Fibroblast of lung (primary cell): ENCODE data around the gene EPS8L2. TPM values are rescaled to one million over a fixed set of nuclear protein-coding genes. Genes with fewer than 3 reads are reported as not detected.

Experiments
- DNase-seq, 2 donors: peaks; one replicate each; pipeline versions ENCODE4 v3.0.0 to v3.0.0-alpha.2; 2010; ENCODE audit warnings: low read depth in 2 of 2
- H2AFZ ChIP-seq: 2 replicates; pipeline ENCODE4 v1.5.1; 2012; ENCODE audit warnings: low read length, control low read depth, inconsistent platforms
- H3K27ac ChIP-seq: 2 replicates; pipeline ENCODE4 v1.5.1; 2011; ENCODE audit warnings: low read length, control low read depth; ENCODE audit not compliant: insufficient read depth
- H3K27me3 ChIP-seq: 2 replicates; pipeline ENCODE4 v1.5.1; 2011; ENCODE audit warnings: mild to moderate bottlenecking, low read length; ENCODE audit not compliant: control insufficient read depth, insufficient read depth
- H3K36me3 ChIP-seq: 2 replicates; pipeline ENCODE4 v1.5.1; 2011; ENCODE audit warnings: low read length; ENCODE audit not compliant: control insufficient read depth, insufficient read depth
- H3K4me1 ChIP-seq: 2 replicates; pipeline ENCODE4 v1.5.1; 2011; ENCODE audit warnings: low read length; ENCODE audit not compliant: control insufficient read depth, insufficient read depth; ENCODE audit errors: extremely low read depth
- H3K4me2 ChIP-seq: 2 replicates; pipeline ENCODE4 v1.5.1; 2011; ENCODE audit warnings: low read length, control low read depth; ENCODE audit not compliant: insufficient read depth; ENCODE audit errors: extremely low read depth
- H3K4me3 ChIP-seq, 4 experiments: fragments of 200-600 bp in 1 of 4; sonication (generic) in 1 of 4; replicated peaks in 1 of 4; 2 replicates each; pipeline ENCODE4 v1.5.1; 2011 to 2016; ENCODE audit warnings: low read length in 4 of 4, low read depth in 3 of 4, mild to moderate bottlenecking in 3 of 4, control low read depth in 2 of 4, inconsistent platforms in 1 of 4, mixed read lengths in 1 of 4; ENCODE audit not compliant: insufficient read depth in 1 of 4; ENCODE audit errors: control extremely low read depth in 1 of 4
- H3K79me2 ChIP-seq: 2 replicates; pipeline ENCODE4 v1.5.1; 2012; ENCODE audit warnings: mild to moderate bottlenecking, low read length, inconsistent platforms; ENCODE audit not compliant: control insufficient read depth, insufficient read depth
- H3K9ac ChIP-seq: 2 replicates; pipeline ENCODE4 v1.5.1; 2011; ENCODE audit warnings: mild to moderate bottlenecking, low read length, control low read depth; ENCODE audit not compliant: insufficient read depth
- H3K9me3 ChIP-seq: 2 replicates; pipeline ENCODE4 v1.5.1; 2012; ENCODE audit warnings: low read depth, low read length; ENCODE audit not compliant: control insufficient read depth, insufficient read depth
- H4K20me1 ChIP-seq: 2 replicates; pipeline ENCODE4 v1.5.1; 2011; ENCODE audit warnings: low read length; ENCODE audit not compliant: control insufficient read depth, insufficient read depth; ENCODE audit errors: extremely low read depth
- EZH2 ChIP-seq: IDR thresholded peaks from 2 replicates; pipeline ENCODE4 v1.5.1; 2012; ENCODE audit warnings: low read length, control low read depth, mild to moderate bottlenecking; ENCODE audit errors: missing control alignments
- polyA plus RNA-seq, 2 donors: library from polyadenylated mRNA; depleted of rRNA in 1 of 2; stranded (reverse) in 1 of 2; unstranded in 1 of 2; fragments of >200 nt; gene quantifications; 2 replicates each; pipeline ENCODE4 v1.2.1, GENCODE V29; 2011 to 2012; ENCODE audit warnings: missing spikeins in 1 of 2
- total RNA-seq: library from RNA; depleted of rRNA; stranded (reverse); fragments of >200 nt; gene quantifications from 2 replicates; pipeline ENCODE4 v1.2.1, GENCODE V29; 2014
- TF ChIP-seq, protein P1 (sequence below), 2 donors: IDR thresholded peaks in 1 of 2; conservative IDR thresholded peaks in 1 of 2; 1 replicate in 1 of 2; 2 replicates in 1 of 2; pipeline ENCODE4 v1.5.1; 2011 to 2012; ENCODE audit warnings: low read length in 2 of 2, control low read depth in 1 of 2, inconsistent platforms in 1 of 2, low read depth in 1 of 2, mild to moderate bottlenecking in 1 of 2

Gene EPS8L2
- total and polyA plus RNA-seq, 2 donors (not counting 1 experiment from before 2014, with no cell fraction given): 18.4 to 54.2 TPM

DNA sequence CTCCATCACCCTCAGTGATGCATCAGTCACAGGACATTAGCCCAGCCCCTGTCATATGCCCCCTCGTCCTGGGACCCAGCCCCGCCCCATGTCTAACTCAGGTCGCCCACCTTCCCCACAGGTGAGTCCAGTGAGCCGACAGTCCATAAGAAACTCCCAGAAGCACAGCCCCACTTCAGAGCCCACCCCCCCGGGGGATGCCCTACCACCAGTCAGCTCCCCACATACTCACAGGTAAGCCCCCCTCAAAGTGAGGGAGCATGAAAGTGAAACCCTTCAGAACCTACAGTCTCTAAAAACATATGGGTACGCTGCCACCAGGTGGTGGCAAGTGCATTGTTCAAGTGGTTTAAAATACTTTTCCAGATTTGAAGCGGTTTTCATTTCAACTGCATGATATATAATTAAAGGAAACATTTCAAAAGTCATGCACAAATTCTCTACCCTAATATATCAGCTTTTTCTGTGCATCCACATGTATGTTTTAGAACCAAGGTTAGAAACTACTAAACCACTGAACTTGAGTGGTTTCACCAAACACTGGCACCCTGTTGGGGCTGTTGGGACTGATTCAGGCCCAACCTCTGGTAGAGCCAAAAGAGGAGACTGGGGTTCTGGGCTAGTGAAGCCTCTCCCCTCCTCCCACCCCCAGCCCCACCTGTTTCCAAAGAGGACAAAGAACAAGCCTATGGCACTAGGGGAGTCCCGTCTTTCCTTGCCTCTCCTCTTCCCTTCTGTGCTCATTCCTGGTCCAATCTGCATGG is 17.3 kb downstream of the EPS8L2 start:
- H3K4me2 ChIP-seq: no peak overlapping the region
- peaks cover 10% of the 10 kb centered on the region for H3K4me1 ChIP-seq
- peaks cover 17% of the 10 kb centered on the region for H3K27me3 ChIP-seq
- H3K9ac ChIP-seq: no peak overlapping the region
- H3K4me3 ChIP-seq: no peak overlapping the region
- peak; percentile 44 to 76 for DNase-seq
- no peaks in the 10 kb centered on the region for H3K79me2 ChIP-seq
- no peak for TF ChIP-seq EZH2
- TF ChIP-seq, protein P1, sequence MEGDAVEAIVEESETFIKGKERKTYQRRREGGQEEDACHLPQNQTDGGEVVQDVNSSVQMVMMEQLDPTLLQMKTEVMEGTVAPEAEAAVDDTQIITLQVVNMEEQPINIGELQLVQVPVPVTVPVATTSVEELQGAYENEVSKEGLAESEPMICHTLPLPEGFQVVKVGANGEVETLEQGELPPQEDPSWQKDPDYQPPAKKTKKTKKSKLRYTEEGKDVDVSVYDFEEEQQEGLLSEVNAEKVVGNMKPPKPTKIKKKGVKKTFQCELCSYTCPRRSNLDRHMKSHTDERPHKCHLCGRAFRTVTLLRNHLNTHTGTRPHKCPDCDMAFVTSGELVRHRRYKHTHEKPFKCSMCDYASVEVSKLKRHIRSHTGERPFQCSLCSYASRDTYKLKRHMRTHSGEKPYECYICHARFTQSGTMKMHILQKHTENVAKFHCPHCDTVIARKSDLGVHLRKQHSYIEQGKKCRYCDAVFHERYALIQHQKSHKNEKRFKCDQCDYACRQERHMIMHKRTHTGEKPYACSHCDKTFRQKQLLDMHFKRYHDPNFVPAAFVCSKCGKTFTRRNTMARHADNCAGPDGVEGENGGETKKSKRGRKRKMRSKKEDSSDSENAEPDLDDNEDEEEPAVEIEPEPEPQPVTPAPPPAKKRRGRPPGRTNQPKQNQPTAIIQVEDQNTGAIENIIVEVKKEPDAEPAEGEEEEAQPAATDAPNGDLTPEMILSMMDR (conservative IDR thresholded peaks at IDR 0.05 in 1 of 2, IDR thresholded peaks at IDR 0.05 in 1 of 2; ENCODE audit: low read depth in 1 of 2, low read length in 2 of 2): peak; percentile 62 to 64
- no peak overlapping the region for H2AFZ ChIP-seq
- H4K20me1 ChIP-seq: no peaks in the 10 kb centered on the region
- no peak overlapping the region for H3K27ac ChIP-seq
- H3K9me3 ChIP-seq: no peaks in the 10 kb centered on the region
- peaks cover 5% of the 10 kb centered on the region for H3K36me3 ChIP-seq

DNA sequence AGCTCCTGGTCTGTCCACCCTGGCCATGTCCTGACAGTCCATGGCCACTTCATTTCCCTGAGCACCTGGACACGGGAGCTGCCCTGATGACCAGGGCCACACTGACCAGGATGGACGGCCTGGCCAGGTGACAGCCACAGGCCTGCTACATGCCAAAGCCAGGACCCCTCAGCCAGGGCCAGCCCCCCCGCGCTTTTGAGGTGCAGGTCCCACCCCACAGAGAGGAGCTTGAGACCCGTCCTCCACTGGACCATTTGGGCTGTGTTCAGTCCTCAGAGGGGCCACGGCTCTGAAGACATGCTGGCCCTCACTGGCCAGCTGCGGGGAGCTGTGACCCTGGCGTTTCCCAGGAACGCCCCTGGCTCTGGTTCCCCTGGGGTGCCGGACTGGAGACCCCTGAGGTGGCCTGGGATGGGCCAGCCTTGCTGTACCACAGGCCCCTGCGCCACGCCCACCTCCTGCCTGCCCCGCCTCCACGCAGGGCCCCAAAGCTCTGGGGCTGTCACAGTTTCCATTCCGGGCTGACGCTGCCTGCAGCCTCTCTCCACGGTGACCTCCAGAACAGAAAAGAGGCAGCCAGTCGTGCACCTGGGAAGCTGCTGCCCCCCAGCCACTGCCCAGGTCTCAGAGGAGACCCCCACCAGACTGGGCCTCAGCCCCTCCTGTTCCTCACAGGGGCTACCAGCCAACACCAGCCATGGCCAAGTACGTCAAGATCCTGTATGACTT is 18.2 kb downstream of the EPS8L2 start:
- peaks cover 17% of the 10 kb centered on the region for H3K27me3 ChIP-seq
- H3K9ac ChIP-seq: no peak overlapping the region
- H3K79me2 ChIP-seq: no peaks in the 10 kb centered on the region
- H3K27ac ChIP-seq: no peak overlapping the region
- H3K4me1 ChIP-seq: peaks cover 16% of the 10 kb centered on the region
- H3K36me3 ChIP-seq: peaks cover 5% of the 10 kb centered on the region
- no peak for DNase-seq
- no peak for TF ChIP-seq EZH2
- TF ChIP-seq, protein P1 (conservative IDR thresholded peaks at IDR 0.05 in 1 of 2, IDR thresholded peaks at IDR 0.05 in 1 of 2; ENCODE audit: low read depth in 1 of 2, low read length in 2 of 2): no peak
- no peak overlapping the region for H3K4me3 ChIP-seq
- H3K9me3 ChIP-seq: no peaks in the 10 kb centered on the region
- no peaks in the 10 kb centered on the region for H4K20me1 ChIP-seq
- no peak overlapping the region for H2AFZ ChIP-seq
- H3K4me2 ChIP-seq: no peak overlapping the region

DNA sequence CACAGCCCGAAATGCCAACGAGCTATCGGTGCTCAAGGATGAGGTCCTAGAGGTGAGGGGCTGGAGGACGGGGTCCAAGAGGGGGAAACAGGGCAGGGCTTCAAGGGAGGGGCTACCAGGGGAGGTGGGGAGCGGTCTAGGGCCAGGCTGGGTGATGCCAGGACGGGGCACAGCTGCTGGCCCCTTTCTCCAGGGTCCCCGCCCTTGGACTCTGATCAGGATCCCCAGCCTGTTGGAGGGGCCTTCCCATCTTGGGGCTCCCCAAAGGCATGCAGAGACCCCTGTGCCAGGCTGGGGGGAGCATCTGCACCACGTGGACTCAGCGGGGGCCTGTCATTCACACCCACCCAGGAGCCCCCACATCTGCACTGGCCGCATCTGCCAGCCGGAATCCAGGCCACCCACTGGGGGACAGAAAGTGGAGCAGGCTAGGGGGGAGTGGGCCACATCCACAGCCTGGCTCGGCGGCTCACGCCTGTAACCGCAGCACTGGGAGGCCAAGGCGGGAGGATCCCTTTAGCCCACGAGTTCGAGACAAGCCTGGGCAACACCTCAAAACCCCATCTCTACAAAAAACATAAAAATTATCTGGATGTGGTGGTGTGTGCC is 18.9 kb downstream of the EPS8L2 start:
- Histone ChIP-seq H3K27me3 (peaks cover 17% of the 10 kb centered on the region), H3K9me3 (no peaks in the 10 kb centered on the region), H3K27ac (no peak overlapping the region), H3K36me3 (peaks cover 5% of the 10 kb centered on the region), H3K79me2 (no peaks in the 10 kb centered on the region), H4K20me1 (no peaks in the 10 kb centered on the region), H2AFZ (no peak overlapping the region), H3K4me1 (peaks cover 16% of the 10 kb centered on the region), H3K9ac (no peak overlapping the region), H3K4me2 (no peak overlapping the region), H3K4me3 (no peak overlapping the region)
- TF ChIP-seq EZH2: no peak
- TF ChIP-seq, protein P1 (conservative IDR thresholded peaks at IDR 0.05 in 1 of 2, IDR thresholded peaks at IDR 0.05 in 1 of 2; ENCODE audit: low read depth in 1 of 2, low read length in 2 of 2): no peak
- no peak for DNase-seq
